ENCODE measurements around the gene CLASP2.

Gene CLASP2

DNA sequence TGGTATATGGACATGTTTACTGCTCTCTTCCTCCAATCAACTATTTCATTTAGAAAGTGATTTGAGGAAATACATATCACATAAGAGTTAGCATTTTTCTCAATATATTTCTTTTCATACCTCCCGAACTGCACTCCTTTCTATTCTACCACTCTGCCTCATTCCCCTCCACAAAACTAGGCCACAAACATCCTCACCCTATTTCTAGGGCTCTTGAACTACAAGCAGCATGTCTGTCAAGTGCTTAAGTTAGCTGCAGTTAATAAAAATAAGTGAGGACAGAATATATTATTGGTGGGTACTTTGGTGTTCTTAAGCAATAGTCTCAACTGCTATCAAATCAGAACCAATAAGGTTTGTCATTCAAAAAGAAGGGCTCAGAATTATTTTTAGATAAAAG lies 125.1 kb downstream of the CLASP2 start:
- Histone ChIP-seq H3K4me3 (no peak overlapping the region), H3K27ac (no peak overlapping the region), H3K4me1 (no peaks in the 10 kb centered on the region), H3K9me3 (no peaks in the 10 kb centered on the region), H3K36me3 (peaks cover 13 to 37% (median 14%) of the 10 kb centered on the region in 3 donors), H3K27me3 (no peaks in the 10 kb centered on the region)
- TF ChIP-seq, protein P1, sequence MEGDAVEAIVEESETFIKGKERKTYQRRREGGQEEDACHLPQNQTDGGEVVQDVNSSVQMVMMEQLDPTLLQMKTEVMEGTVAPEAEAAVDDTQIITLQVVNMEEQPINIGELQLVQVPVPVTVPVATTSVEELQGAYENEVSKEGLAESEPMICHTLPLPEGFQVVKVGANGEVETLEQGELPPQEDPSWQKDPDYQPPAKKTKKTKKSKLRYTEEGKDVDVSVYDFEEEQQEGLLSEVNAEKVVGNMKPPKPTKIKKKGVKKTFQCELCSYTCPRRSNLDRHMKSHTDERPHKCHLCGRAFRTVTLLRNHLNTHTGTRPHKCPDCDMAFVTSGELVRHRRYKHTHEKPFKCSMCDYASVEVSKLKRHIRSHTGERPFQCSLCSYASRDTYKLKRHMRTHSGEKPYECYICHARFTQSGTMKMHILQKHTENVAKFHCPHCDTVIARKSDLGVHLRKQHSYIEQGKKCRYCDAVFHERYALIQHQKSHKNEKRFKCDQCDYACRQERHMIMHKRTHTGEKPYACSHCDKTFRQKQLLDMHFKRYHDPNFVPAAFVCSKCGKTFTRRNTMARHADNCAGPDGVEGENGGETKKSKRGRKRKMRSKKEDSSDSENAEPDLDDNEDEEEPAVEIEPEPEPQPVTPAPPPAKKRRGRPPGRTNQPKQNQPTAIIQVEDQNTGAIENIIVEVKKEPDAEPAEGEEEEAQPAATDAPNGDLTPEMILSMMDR (IDR thresholded peaks at IDR 0.05), result no peak
- no peak for DNase-seq
- intact Hi-C loops (cut with DNase I; ENCODE audit: low total_unique reads), result no loop called here

DNA sequence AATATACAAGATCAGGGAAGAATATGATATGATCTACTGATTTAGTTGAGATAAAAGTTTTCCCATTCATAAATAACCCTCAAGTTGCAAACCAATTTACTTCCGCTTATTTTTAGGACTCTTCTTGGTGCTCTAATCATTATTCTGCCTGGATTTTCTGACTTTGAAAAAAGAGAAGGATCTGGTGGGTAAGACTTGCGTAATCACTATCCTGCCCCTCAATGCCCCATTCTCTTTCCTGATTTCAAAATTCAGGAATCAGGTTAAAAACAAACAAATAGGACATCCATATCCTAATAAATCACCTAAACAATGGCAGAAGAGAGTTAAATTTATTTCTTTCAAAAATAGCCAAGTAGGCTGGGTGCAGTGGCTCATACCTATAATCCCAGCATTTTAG lies 127.5 kb downstream of the CLASP2 start:
- TF ChIP-seq, protein P1 (IDR thresholded peaks at IDR 0.05), result no peak
- H3K9me3 ChIP-seq, result no peaks in the 10 kb centered on the region
- no peaks in the 10 kb centered on the region for H3K4me1 ChIP-seq
- intact Hi-C loops (cut with DNase I; ENCODE audit: low total_unique reads), result no loop called here
- no peak overlapping the region for H3K27ac ChIP-seq
- H3K27me3 ChIP-seq, result no peaks in the 10 kb centered on the region
- H3K36me3 ChIP-seq, result peaks cover 22 to 44% (median 24%) of the 10 kb centered on the region in 3 donors
- H3K4me3 ChIP-seq, result no peak overlapping the region
- no peak for DNase-seq

DNA sequence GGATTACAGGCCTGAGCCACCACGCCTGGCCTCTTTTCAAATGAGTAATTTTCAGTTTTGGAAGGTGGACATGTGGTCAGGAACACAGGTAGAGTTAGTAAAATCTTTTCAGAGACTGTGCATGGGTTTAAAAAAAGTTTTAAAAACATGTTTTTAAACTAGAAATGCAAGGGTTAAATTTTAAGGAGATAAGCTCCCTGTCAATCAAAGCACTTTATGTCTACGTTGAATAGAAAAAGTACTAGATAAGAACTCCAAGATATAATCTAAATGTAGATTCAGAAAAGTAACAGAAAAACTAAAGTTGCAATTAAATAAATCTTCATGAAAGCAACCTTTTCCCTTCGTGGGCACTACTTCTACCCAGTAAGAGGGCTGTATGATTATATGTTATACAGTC lies 131.7 kb downstream of the CLASP2 start:
- H3K9me3 ChIP-seq, result no peaks in the 10 kb centered on the region
- intact Hi-C loops (cut with DNase I; ENCODE audit: low total_unique reads), result no loop called here
- no peak for DNase-seq
- H3K36me3 ChIP-seq, result peaks cover 30 to 68% (median 33%) of the 10 kb centered on the region in 3 donors
- no peak overlapping the region for H3K4me3 ChIP-seq
- no peaks in the 10 kb centered on the region for H3K27me3 ChIP-seq
- no peak overlapping the region for H3K27ac ChIP-seq
- H3K4me1 ChIP-seq, result no peaks in the 10 kb centered on the region
- TF ChIP-seq, protein P1 (IDR thresholded peaks at IDR 0.05), result no peak

DNA sequence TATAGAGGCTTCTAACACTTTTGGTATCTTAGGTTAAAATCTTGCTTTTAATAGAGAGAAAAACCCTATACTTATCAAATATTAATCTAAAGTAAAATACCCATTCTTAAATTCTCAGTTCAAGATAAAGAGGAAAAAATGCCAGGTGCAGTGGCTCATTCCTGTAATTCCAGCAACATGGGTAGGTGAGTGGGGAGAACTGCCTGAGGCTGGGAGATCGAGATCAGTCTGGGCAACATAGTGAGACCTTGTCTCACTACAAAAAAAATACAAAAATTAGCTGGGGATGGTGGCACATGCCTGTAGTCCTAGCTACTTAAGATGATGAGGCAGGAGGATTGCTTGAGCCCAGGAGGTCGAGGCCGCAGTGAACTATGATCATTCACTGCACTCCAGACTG lies 135.8 kb downstream of the CLASP2 start:
- Histone ChIP-seq H3K27me3 (no peaks in the 10 kb centered on the region), H3K4me1 (no peaks in the 10 kb centered on the region), H3K4me3 (no peak overlapping the region), H3K36me3 (peaks cover 20 to 79% (median 37%) of the 10 kb centered on the region in 3 donors), H3K27ac (no peak overlapping the region), H3K9me3 (no peaks in the 10 kb centered on the region)
- TF ChIP-seq, protein P1 (IDR thresholded peaks at IDR 0.05), result no peak
- no peak for DNase-seq
- intact Hi-C loops (cut with DNase I; ENCODE audit: low total_unique reads), result no loop called here

DNA sequence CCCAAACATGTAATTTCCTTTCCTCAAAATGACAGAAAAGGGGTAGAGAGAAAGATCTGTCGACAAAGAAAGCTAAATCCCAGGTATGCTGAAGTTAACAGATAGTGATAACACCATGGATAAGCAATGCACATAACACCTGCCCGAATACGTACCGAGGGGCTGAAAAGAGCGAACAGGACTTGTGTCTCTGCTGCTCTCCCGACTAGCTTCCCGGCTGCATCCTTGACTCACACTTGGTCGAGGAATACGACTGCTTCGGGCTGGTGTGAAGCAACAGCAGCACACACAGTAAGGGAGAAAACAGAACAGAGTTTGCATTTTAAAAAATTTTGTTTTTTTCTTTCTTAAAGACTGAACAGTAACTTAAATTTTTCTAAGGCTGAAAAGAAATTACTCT lies 136.4 kb downstream of the CLASP2 start:
- peaks cover 14 to 75% (median 41%) of the 10 kb centered on the region in 3 donors for H3K36me3 ChIP-seq
- H3K4me3 ChIP-seq, result no peak overlapping the region
- no peak overlapping the region for H3K27ac ChIP-seq
- DNase-seq, result no peak
- intact Hi-C loops (cut with DNase I; ENCODE audit: low total_unique reads), result no loop called here
- TF ChIP-seq, protein P1 (IDR thresholded peaks at IDR 0.05), result no peak
- H3K9me3 ChIP-seq, result no peaks in the 10 kb centered on the region
- H3K27me3 ChIP-seq, result no peaks in the 10 kb centered on the region
- no peaks in the 10 kb centered on the region for H3K4me1 ChIP-seq

DNA sequence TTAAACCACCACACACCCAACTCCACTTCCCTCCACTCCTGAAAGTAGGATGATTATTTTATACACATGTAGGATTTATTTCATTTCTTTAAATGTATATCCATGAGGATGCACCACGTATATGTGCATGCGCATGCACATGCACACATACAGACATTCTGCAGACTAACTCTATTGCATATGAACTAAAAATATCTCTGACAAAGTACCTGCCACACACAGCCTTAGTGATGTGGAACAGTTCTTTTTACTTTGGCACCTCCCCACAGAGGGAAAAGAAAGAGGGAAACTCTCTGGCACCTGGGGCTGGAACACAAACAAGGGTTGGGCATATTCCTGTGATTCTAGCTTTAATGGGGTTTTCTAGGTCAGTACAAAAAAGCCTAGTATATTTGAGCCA lies 138.2 kb downstream of the CLASP2 start:
- H3K36me3 ChIP-seq, result peaks cover 14 to 74% (median 43%) of the 10 kb centered on the region in 3 donors
- no peak for DNase-seq
- no peak overlapping the region for H3K27ac ChIP-seq
- intact Hi-C loops (cut with DNase I; ENCODE audit: low total_unique reads), result no loop called here
- H3K4me3 ChIP-seq, result no peak overlapping the region
- no peaks in the 10 kb centered on the region for H3K4me1 ChIP-seq
- H3K9me3 ChIP-seq, result no peaks in the 10 kb centered on the region
- TF ChIP-seq, protein P1 (IDR thresholded peaks at IDR 0.05), result no peak
- no peaks in the 10 kb centered on the region for H3K27me3 ChIP-seq

All from tibial artery (tissue), 4 donors.